CD4-positive, alpha-beta T cell treated with Interleukin-1 beta for 1 hour (primary cell): ENCODE measurements around the gene HOXC5.

ENCODE experiments used
- DNase-seq, 2 donors: peaks; one replicate each; pipeline ENCODE4 v3.0.0-alpha.2; 2020 to 2022

Gene HOXC5

DNA sequence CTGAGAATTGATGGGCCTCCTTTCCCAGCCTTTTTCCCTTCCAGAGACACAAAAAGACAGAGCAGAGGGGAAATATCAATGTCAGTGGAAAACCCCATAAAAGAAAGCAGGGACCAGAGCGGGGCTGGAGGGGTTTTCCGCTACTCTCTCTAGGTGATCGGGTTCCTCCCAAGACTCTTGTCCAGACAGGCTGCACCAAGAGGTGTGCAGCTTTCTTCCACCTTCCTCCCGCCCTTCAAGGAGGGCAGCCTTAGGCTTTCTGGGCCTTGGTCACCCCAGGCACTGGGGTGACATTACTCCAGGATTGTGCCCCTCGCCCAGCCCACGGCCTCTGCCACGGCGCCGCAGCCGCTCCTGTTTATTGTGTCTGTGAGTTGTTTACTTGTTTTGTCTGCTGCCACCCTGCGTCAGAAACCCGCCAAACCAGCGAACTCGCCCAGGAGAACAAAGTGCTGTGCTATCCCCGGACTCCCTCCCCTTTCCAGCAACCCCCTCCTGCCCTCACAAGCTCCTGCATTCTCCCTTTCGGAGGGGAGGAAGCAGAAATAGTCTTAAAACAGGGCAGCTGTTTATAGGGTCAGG, 11.3 kb upstream of the HOXC5 start:
- no peak for DNase-seq

DNA sequence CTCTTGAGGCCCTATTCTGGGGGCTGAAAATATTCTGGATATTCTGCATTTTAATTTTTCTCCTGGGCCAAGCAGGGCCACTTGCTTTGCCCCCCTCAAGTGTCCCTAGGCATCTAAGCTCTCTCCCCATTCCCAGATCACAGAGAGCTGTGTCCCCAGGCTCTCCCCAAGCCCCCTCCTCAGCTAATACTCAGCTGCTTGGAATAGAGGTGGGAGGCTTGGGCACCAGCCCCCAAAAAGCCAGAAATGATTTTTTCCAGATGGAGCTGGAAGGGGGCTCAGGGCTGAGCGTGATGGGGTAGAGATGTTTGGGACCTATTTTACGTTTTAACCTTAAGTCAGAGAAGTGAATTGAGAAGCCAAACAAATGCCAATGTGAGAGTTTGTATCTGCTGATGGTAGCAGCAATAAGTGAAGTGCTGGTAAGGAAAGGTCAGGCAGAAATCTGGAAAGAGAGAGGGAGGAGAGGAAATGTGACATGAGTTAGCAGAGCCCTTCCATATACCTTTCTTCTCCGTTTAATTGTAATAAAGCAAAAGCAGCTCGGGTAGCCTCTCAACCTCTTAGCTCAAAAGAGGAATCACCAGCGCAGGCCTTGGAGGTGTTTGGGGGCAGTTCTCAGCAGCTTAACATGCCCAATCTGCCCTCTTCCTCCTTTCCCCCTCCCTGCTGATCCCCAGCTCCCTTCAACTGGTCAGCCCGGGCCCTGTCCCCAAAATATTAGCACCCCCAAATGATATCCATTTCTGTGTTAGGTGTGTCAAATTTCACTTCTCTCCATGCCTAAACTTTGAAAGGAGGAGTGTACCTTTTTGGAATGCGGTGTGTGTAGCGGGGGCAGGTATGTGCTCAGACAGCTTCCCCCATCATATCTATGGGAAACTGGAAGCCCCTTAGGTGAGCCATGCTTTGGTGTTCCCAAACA, 9.6 kb upstream of the HOXC5 start:
- no peak for DNase-seq

DNA sequence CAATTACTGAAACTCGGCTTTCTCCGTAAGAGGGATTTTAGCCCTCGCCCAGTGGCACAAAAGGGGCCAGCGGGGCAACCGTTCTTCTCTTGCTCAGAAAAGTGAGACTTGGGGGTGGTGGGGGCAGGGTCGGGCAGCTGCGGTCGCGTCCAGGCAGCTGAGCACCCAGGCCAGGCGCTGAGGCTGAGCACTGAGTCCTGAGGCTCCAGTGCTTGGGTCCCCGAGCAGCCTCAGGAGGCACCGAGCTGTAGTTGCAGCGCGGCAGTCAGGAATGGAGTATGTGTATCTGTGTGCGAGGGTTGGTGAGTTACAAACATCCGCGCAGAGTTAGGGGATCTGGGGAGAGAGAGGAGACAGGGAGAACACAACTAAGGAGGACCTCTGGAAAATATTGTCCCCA, 8.7 kb upstream of the HOXC5 start:
- no peak for DNase-seq

DNA sequence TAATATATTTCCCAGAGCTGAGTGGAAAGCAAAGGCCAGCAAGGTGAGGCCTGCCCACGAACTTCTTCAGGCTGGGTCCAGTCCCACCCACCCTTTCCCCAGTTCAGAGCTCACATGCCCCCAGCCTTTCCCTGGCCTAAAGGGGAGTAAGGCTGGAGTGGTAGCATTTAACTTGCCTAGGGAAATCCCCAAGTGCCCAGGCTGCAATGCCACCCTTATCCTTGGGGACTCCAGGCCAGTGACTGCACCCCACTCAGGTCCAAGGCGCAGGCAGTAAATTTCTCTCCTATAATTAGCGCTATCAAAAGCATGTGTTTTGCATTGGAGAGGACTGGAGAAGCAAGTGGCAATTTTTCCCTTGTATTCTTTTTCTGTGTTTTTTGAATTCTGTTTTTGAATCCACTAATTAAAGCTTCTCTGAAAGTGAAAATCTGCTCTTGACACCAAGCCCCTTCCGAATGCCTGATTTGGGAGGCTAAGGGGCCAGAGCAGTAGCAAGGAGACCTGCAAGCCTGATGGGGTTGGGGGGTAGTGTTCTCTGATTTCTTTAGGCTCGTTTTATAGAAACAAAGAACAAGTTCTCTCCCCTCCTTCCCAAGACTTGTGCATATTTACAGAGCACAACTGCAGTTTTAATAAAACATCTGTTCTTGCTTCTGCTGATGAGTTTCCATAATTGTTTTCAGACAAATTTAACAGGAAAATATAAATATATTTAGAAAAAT, 8.1 kb upstream of the HOXC5 start:
- no peak for DNase-seq

DNA sequence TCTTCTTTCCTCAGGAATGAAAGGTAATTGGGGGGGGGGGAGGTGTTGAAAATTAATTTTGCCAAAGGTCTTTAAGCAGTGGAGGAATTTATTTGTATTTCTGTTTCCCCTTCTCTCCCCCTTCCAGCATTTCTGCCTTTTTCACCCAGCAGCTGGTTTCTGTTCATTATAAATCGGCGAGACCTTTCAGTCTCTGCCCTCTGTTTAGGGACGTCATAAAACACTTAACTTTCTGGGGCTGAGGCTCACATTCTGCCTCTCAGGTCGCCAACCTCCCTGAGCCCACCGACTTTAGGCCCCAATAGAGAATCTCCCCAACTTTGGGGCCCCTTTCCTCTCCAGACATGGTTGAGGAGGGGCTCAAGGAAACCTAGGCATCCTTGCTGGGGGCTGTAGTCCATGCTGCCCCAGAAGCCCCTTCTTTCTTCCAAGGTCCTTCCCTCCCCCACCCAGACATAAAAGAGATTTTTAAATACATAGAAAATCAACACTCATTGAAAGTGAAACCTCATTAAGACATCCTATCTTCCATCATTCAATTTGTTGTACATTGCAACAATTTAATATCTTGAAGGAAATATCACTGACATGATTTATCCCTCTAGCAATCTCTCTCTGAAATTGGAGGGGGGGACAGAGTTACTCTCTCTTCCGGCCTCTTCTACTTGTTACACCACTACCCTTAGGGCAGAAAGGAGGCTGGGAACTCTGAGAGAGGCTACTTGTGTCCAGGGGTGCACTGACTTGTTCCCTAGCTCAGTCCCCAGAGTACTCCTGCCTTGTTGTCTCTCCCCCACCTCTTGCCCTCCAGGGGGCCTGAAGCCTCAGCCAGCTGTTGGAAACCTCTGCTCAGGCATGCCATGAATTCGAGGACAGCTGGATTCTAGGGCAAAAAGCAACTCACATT, 7.1 kb upstream of the HOXC5 start:
- no peak for DNase-seq

DNA sequence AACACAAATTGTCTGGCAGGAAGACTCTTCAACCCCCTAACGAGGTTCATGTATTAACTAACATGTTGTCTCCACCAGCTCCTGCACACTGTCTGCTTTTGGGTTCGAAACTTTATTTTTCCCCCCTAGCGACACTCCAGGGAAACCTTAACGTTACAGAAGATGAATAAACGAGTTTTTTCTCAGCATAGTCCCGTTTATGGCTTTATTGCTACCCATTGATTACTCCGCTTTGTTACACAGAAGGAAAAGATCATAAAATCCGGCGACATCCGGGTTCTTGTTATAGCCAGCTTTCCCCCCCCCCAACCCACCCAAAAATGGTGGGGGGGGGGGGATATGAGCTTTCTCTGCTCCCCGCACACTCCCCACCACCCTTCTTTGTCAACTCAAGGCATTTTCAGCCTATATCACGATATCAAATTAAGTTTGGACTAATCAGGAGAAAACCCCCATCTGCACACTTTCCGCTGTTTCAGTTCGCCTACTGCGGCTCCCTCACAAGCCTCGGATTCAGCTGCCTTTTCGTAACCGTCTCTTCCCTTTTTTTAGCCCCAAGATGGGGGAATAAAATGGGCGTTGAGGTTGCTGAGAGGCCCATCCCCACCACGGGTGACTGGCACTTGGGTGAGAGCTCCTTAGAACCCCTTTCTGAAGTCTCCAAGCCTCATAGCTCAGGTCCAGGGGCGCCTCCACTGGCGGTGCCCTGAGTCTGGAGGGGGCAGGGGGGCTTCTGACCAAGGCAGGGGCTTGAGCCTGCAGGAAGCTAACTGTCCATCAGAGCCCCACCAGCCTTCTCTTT, 6.0 kb upstream of the HOXC5 start:
- DNase-seq = no peak

DNA sequence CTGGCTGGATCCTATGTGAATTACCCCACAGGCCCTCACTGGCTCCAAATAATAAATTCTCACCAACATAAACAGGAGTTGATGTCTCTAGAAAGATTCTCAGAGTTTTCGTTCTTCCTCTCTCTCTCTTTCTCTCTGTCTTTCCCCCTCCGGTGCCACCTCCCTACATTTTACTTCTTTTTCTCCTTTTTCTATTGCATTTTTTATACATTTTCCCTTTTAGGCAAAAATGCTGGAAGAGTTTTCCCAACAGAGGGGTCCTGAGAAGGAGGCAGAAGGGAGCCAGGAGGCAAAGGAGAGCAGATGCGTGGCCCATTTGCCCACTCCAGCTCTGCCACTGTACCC, 5.4 kb upstream of the HOXC5 start:
- no peak for DNase-seq

DNA sequence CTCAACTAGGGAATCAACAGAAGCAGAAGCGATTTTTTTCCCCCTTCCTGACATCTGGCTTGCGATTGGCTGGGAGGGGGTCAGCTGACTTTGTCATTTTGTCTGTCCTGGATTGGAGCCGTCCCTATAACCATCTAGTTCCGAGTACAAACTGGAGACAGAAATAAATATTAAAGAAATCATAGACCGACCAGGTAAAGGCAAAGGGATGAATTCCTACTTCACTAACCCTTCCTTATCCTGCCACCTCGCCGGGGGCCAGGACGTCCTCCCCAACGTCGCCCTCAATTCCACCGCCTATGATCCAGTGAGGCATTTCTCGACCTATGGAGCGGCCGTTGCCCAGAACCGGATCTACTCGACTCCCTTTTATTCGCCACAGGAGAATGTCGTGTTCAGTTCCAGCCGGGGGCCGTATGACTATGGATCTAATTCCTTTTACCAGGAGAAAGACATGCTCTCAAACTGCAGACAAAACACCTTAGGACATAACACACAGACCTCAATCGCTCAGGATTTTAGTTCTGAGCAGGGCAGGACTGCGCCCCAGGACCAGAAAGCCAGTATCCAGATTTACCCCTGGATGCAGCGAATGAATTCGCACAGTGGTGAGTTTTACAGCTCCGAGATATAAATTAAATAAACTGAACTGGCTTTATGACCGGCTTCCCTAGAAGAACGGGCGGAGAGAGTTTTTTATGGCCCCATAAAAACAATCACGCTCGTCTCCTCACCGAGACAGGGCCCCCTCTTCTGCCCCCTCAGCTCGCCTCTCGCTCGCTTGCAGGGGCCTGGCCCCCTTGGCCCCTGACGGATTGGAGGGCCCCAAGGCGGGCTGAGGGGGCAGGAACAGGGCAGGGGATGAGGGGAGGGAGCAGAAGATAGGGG, 4.3 kb upstream of the HOXC5 start, which contains the start of gene HOXC6:
HOXC6 (plus strand) TSS at position 127 of the 888 bp plus-strand sequence; CDS start at position 209, 82 bp downstream.
- DNase-seq = no peak

DNA sequence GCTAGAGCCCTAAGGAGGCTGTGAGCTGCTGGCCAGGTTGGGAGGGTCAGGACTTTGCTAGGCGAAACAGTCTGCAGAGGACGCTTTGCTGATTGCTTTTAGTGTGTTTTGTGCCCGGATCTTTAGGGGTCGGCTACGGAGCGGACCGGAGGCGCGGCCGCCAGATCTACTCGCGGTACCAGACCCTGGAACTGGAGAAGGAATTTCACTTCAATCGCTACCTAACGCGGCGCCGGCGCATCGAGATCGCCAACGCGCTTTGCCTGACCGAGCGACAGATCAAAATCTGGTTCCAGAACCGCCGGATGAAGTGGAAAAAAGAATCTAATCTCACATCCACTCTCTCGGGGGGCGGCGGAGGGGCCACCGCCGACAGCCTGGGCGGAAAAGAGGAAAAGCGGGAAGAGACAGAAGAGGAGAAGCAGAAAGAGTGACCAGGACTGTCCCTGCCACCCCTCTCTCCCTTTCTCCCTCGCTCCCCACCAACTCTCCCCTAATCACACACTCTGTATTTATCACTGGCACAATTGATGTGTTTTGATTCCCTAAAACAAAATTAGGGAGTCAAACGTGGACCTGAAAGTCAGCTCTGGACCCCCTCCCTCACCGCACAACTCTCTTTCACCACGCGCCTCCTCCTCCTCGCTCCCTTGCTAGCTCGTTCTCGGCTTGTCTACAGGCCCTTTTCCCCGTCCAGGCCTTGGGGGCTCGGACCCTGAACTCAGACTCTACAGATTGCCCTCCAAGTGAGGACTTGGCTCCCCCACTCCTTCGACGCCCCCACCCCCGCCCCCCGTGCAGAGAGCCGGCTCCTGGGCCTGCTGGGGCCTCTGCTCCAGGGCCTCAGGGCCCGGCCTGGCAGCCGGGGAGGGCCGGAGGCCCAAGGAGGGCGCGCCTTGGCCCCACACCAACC, 3.1 kb upstream of the HOXC5 start:
- DNase-seq = no peak

DNA sequence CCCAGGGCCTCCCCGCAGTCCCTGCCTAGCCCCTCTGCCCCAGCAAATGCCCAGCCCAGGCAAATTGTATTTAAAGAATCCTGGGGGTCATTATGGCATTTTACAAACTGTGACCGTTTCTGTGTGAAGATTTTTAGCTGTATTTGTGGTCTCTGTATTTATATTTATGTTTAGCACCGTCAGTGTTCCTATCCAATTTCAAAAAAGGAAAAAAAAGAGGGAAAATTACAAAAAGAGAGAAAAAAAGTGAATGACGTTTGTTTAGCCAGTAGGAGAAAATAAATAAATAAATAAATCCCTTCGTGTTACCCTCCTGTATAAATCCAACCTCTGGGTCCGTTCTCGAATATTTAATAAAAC, 2.4 kb upstream of the HOXC5 start:
- no peak for DNase-seq

DNA sequence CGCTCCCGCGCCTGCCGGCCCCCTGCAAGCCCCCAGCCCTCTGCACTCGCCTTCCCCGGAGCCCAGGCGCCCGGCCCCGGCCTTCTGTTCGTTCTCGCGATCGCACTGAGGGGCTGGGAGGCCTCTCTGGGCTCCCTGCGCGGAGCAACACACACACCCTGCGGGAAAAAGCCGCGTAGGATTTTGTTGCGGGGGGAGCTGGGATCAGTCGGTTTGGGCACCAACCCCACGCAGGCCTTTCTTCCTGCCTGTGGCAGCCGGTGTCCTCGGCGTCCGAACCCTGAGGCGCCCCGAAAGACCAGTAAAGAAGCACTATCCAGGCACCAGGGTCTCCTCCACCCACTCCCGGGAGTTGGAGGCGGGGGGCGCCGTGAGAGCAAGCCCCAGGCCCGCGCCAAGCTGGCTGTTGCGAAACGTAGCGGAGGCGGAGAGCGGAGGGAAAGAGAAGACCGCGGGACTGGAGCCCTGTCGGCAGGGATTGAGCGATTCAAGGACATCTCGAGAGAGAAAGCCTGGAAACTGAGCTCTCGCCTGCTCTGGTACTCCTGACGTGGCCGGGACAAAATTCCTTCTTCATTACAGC, 1.9 kb upstream of the HOXC5 start:
- DNase-seq = no peak

DNA sequence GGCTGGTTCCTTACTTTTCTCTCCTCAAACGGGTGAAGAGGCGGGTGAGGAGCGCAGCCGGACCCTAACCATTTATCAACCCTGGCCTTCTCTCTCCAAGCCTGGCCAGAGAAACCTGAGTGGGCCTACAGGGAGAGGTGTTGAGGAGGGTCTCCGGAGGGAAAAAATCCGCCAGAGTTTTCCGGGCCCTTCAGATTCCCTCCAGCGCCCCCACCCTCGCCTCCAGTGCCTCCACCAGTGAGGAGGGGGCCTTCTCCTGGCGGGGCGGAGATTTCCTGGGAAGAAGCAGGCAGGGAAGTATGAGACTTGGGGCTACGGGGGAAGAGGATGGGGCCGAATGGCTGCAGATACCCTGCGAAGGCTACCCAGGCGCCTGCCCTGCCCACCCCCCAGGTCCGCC, 1.4 kb upstream of the HOXC5 start:
- DNase-seq = no peak

DNA sequence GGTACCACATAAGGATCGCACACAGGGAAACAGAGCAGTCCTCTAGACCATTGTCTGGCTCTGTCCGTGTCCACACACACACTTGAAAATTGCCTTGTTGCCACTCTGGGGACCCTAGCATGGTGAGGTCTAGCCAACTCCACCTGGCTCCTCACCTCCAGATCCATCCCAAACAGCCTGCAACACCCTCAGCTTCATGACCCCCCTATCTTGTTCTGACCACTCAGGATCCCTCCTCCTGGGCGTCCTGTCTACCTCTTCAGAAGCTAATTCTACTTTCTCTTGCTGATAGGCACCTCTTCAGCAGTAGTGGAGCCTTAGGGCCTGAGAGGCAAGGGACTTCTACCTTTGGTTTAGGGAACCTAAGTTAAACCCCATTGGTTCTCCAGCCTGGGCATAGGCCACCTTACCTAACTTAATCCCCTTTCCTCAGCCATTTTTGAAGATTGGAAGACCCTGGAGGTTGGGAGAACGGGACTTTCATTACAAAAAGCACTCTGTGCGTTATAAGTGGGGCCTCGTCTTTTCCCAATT, 697 bp upstream of the HOXC5 start:
- DNase-seq = no peak

DNA sequence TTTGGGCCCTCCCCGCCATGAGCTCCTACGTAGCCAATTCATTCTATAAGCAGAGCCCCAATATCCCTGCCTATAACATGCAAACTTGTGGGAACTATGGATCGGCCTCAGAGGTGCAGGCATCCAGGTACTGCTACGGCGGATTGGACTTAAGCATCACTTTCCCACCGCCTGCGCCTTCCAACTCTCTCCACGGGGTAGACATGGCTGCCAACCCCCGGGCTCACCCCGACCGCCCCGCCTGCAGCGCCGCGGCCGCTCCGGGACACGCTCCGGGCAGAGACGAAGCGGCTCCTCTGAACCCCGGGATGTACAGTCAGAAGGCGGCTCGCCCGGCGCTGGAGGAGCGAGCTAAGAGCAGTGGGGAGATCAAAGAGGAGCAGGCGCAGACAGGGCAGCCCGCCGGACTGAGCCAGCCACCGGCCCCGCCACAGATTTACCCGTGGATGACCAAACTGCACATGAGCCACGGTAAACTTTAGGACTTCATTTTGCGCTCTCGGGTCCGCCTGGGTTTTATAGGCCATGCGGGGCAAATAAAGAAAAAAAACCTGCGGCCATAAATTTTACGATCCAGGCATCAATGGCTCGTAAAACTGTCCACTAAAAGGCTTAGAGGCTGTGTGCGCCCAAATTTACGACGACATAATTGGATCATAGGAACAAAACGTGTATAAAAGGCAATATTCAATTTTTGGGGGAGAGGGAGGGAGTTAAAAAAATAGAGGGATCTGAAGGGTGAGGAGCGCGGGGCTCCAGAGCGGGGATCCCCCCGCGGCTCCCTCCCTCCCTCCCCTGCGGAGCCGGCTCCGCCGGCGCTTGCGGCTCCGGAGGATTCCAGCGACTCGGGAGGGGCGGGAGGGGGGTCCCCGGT, 493 bp downstream of the HOXC5 start:
- DNase-seq = no peak

DNA sequence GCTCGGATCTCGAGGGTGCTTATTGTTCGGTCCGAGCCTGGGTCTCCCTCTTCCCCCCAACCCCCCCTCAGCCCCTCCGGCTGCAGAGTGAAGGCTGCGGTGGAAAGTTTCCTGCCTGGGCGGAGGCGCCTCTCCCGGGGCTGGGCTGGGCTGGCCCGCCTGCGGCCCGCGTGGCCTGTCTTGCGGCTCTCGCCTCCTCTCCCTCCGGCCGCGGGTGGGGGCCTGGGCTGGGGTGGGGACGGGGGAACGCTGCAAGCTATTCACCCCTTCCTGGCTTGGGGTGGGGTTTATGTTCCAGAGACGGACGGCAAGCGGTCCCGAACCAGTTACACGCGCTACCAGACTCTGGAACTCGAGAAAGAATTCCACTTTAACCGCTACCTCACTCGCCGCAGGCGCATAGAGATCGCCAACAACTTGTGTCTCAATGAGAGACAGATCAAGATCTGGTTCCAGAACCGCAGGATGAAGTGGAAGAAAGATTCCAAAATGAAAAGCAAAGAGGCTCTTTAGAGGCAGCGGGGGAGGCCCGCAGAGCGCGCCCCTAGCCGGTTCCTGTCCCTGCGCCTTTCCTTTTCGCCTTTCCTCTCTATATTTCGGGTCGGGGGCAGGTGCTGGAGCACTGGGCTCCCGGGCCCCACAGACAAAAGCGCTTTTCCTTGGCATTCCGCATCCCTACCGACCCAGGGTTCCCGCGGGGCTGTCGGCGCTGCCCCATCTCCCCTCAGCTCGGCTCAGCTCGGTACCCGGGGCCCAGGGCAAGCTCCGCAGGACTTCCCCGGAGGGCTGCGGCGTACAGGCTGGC, 1.3 kb downstream of the HOXC5 start:
- DNase-seq = no peak

DNA sequence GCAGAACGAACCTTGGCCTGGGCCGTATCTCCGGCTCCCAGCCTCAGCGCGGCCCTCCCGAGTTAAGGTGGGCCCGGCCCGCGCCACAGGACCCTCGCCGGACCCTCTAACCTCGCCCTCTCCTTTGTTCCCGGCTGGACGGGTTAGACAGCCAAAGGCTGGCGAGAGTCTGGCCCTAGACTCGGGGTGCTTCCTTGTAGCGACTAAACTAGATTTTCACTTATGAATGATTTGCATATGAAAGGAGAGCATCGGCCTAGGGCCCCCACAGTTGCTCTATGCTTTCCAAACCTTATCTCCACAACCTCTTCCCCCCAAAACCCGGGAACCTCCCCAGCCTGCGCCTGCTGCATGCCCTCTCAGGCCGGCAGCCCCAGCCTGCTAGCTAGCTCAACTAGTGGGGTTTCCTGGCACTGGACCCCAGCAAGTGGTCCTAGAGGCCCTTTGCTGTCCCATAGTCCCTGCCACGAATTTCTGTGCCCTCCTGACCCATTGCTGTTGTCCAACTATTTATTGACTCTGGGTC, 2.0 kb downstream of the HOXC5 start:
- DNase-seq = no peak
